Epidermal melanocyte (primary cell): Measurements from ENCODE around the gene ENTPD6.

Source experiments
- DNase-seq: peaks from one replicate; pipeline ENCODE4 v3.0.0; 2011; ENCODE audit warnings: low spot score; ENCODE audit not compliant: insufficient read length

Gene ENTPD6

GRCh38 chr20:25187635-25188034, 7.9 kb upstream of the ENTPD6 start:
- no peak for DNase-seq

GRCh38 chr20:25188218-25188617, 7.3 kb upstream of the ENTPD6 start:
- no peak for DNase-seq

- no peak for DNase-seq
Observed at GRCh38 chr20:25191051-25191450, 4.5 kb upstream of the ENTPD6 start.

- peak; percentile 81 for DNase-seq
Observed at GRCh38 chr20:25191689-25192088, 3.8 kb upstream of the ENTPD6 start.

- DNase-seq, result no peak
Observed at GRCh38 chr20:25193843-25194242, 1.7 kb upstream of the ENTPD6 start.

GRCh38 chr20:25194333-25194972, 1.1 kb upstream of the ENTPD6 start:
- DNase-seq, result no peak

- DNase-seq, result no peak
Observed at GRCh38 chr20:25195962-25196785, 662 bp downstream of the ENTPD6 start.

GRCh38 chr20:25196786-25197120, 1.2 kb downstream of the ENTPD6 start:
- no peak for DNase-seq

GRCh38 chr20:25197183-25197869, 1.8 kb downstream of the ENTPD6 start:
- DNase-seq, result no peak

- DNase-seq, result no peak
Observed at GRCh38 chr20:25197870-25198190, 2.3 kb downstream of the ENTPD6 start.

- DNase-seq, result no peak
Observed at GRCh38 chr20:25198663-25199383, 3.3 kb downstream of the ENTPD6 start.

- DNase-seq, result no peak
Observed at GRCh38 chr20:25199473-25200260, 4.2 kb downstream of the ENTPD6 start.

GRCh38 chr20:25203089-25203488, 7.6 kb downstream of the ENTPD6 start:
- DNase-seq, result no peak

- no peak for DNase-seq
Observed at GRCh38 chr20:25203871-25204320, 8.4 kb downstream of the ENTPD6 start.

GRCh38 chr20:25204550-25205276, 9.2 kb downstream of the ENTPD6 start:
- DNase-seq, result no peak

GRCh38 chr20:25205277-25206062, 10.0 kb downstream of the ENTPD6 start:
- DNase-seq, result no peak

GRCh38 chr20:25206063-25206403, 10.5 kb downstream of the ENTPD6 start:
- no peak for DNase-seq

GRCh38 chr20:25206548-25206947, 11.0 kb downstream of the ENTPD6 start:
- DNase-seq, result no peak

- no peak for DNase-seq
Observed at GRCh38 chr20:25207149-25207959, 11.8 kb downstream of the ENTPD6 start.
